Panc1 (cell line): ENCODE data around the gene FERMT3. TPM values are rescaled to one million over a fixed set of nuclear protein-coding genes. Genes with fewer than 3 reads are reported as not detected.

Source experiments
- ATAC-seq: fragments of 200-7000 bp; cut with Tn5 transposase; 2 replicates; pipeline ENCODE4 v1.9.1; 2020; ENCODE audit warnings: mild to moderate bottlenecking, moderate library complexity
- BruUV-seq: library from RNA; stranded (reverse); fragments of 400-500 nt; replicated peaks from 2 replicates; lab custom pipeline; 2021; lab: Mats Ljungman, UMichigan
- CTCF ChIA-PET: fragments of 300-600 bp; sonication (Branson Sonifier 250); formaldehyde crosslinking; loops from one replicate; lab custom pipeline; 2022; ENCODE audit warnings: antibody characterized with exemption; lab: Charles Lee
- POLR2A ChIA-PET: fragments of 300-600 bp; sonication (Branson Sonifier 250); formaldehyde crosslinking; loops from one replicate; lab custom pipeline; 2022; ENCODE audit warnings: antibody characterized with exemption; lab: Charles Lee
- DNase-seq: peaks from one replicate; pipeline ENCODE4 v3.0.0-alpha.2; 2010; ENCODE audit warnings: low read depth, low spot score
- H3K27ac ChIP-seq: 2 replicates; pipeline ENCODE4 v1.5.1; 2011; ENCODE audit warnings: mild to moderate bottlenecking, low read length, inconsistent platforms
- H3K27me3 ChIP-seq: fragments of 200-500 bp; sonication (Bioruptor generic); 2 replicates; pipeline ENCODE4 v1.6.0; 2014; ENCODE audit warnings: low read length, inconsistent platforms; ENCODE audit not compliant: control insufficient read depth, insufficient read depth
- H3K36me3 ChIP-seq: fragments of 200-500 bp; sonication (Bioruptor generic); 2 replicates; pipeline ENCODE4 v1.5.1; 2014; ENCODE audit warnings: inconsistent platforms, mild to moderate bottlenecking, low read length, moderate library complexity; ENCODE audit not compliant: control insufficient read depth, insufficient read depth
- H3K4me1 ChIP-seq: 2 replicates; pipeline ENCODE4 v1.5.1; 2011; ENCODE audit warnings: inconsistent platforms, mild to moderate bottlenecking, low read length, moderate library complexity; ENCODE audit not compliant: control insufficient read depth, insufficient read depth
- H3K4me3 ChIP-seq, 2 experiments: 2 replicates each; pipeline ENCODE4 v1.5.1; 2011 to 2012; ENCODE audit warnings: low read depth in 2 of 2, low read length in 2 of 2, mild to moderate bottlenecking in 2 of 2, inconsistent platforms in 1 of 2, moderate library complexity in 1 of 2
- H3K9me3 ChIP-seq: fragments of 200-500 bp; sonication (Bioruptor generic); 2 replicates; pipeline ENCODE4 v1.5.1; 2014; ENCODE audit warnings: low read depth, mild to moderate bottlenecking, inconsistent platforms, low read length, moderate library complexity; ENCODE audit not compliant: control insufficient read depth, insufficient read depth
- POLR2AphosphoS5 ChIP-seq: IDR thresholded peaks from 2 replicates; pipeline ENCODE4 v1.6.1; 2012; ENCODE audit warnings: mild to moderate bottlenecking, low read depth, low read length, moderate library complexity
- SIN3A ChIP-seq: IDR thresholded peaks from 2 replicates; pipeline ENCODE4 v1.6.1; 2012; ENCODE audit warnings: low read depth, mild to moderate bottlenecking, low read length, moderate library complexity, borderline replicate concordance; ENCODE audit not compliant: insufficient read depth
- TCF7L2 ChIP-seq: IDR thresholded peaks from 2 replicates; pipeline ENCODE4 v1.6.1; 2011; ENCODE audit warnings: mild to moderate bottlenecking, low read depth, low read length, inconsistent platforms
- in situ Hi-C: cut with HindIII; loops from 2 replicates; pipeline ENCODE4 v1.10.0; 2016; ENCODE audit warnings: low sequenced_read_pairs, low pct_unique_long_range_greater_than_20kb
- intact Hi-C: fragments of 100-400 bp; cut with micrococcal nuclease; formaldehyde crosslinking; loops from one replicate; pipeline ENCODE4 v1.10.0; 2022; ENCODE audit not compliant: unreplicated experiment
- total RNA-seq: library from RNA; stranded (reverse); gene quantifications from one replicate; pipeline ENCODE4 v1.2.1, GENCODE V29; 2021; ENCODE audit not compliant: unreplicated experiment
- TF ChIP-seq, protein P1 (sequence below): fragments of 450-650 bp; IDR thresholded peaks from 2 replicates; pipeline ENCODE4 v1.5.1; 2017; ENCODE audit warnings: mild to moderate bottlenecking
- TF ChIP-seq, protein P2 (sequence below), 2 experiments: IDR thresholded peaks; 2 replicates each; pipeline ENCODE4 v1.6.1; 2011 to 2012; ENCODE audit warnings: low read depth in 2 of 2, control low read depth in 1 of 2, low read length in 1 of 2, mild to moderate bottlenecking in 1 of 2, moderate library complexity in 1 of 2; ENCODE audit not compliant: insufficient read depth in 1 of 2

Gene FERMT3
- total RNA-seq, 1 experiment from 2014 or later: 2.9 TPM

DNA sequence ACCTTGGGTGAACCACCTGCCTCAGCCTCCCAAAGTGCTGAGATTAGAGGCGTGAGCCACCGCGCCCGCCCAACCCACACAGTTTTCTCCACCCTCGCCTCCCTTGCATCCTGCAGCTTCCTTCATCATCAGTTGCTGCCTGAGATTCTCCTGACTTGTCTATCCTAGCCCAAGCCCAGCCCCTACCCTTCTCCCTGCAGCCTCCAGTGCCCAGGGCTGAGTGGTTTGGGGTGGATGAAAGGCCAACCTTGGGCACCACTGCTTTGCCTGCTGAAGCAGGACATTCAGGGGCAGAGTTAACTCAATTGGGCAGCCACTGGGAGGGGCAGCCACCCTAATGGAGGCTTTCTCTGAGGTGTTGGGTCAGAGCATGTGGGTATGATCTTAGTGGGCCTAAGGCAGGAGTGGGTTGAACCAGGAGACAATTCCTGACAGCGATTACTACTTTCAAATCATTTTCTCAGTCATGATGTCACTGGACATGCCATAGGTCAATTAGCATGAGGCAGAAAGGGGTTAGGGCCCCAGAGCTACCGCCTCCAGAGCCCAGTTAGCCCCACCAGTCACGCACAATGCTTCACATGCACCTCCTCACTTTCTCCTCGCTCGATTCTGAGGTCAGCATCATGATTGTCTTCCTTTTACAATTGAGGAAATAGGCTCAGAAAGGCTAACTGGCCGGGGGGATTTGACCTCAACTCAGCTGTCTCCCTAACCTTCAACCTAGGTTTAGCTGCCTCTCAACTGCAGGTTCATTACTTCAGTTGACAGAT is 33.3 kb downstream of the FERMT3 start:
- no peaks in the 10 kb centered on the region for H3K27me3 ChIP-seq
- H3K4me1 ChIP-seq: peaks cover 32% of the 10 kb centered on the region
- BruUV-seq: no TSS peak
- in situ Hi-C loops: no loop called here
- peak overlapping the region; percentile 97 for H3K27ac ChIP-seq
- ChIA-PET CTCF (no interaction called here), POLR2A (no interaction called here)
- H3K4me3 ChIP-seq: peak overlapping the region; percentile 53 to 59
- H3K36me3 ChIP-seq: no peaks in the 10 kb centered on the region
- no peaks in the 10 kb centered on the region for H3K9me3 ChIP-seq
- DNase-seq (no peak), ATAC-seq (no peak)
- intact Hi-C loops: loop anchor here (10.0 kb wide), 1 partner anchor 65 kb away; the partner anchor contains the start of genes CATSPERZ and ESRRA
- TF ChIP-seq POLR2AphosphoS5: no peak
- no peak for TF ChIP-seq TCF7L2
- TF ChIP-seq, protein P1, sequence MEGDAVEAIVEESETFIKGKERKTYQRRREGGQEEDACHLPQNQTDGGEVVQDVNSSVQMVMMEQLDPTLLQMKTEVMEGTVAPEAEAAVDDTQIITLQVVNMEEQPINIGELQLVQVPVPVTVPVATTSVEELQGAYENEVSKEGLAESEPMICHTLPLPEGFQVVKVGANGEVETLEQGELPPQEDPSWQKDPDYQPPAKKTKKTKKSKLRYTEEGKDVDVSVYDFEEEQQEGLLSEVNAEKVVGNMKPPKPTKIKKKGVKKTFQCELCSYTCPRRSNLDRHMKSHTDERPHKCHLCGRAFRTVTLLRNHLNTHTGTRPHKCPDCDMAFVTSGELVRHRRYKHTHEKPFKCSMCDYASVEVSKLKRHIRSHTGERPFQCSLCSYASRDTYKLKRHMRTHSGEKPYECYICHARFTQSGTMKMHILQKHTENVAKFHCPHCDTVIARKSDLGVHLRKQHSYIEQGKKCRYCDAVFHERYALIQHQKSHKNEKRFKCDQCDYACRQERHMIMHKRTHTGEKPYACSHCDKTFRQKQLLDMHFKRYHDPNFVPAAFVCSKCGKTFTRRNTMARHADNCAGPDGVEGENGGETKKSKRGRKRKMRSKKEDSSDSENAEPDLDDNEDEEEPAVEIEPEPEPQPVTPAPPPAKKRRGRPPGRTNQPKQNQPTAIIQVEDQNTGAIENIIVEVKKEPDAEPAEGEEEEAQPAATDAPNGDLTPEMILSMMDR: no peak
- TF ChIP-seq SIN3A: no peak
- TF ChIP-seq, protein P2, sequence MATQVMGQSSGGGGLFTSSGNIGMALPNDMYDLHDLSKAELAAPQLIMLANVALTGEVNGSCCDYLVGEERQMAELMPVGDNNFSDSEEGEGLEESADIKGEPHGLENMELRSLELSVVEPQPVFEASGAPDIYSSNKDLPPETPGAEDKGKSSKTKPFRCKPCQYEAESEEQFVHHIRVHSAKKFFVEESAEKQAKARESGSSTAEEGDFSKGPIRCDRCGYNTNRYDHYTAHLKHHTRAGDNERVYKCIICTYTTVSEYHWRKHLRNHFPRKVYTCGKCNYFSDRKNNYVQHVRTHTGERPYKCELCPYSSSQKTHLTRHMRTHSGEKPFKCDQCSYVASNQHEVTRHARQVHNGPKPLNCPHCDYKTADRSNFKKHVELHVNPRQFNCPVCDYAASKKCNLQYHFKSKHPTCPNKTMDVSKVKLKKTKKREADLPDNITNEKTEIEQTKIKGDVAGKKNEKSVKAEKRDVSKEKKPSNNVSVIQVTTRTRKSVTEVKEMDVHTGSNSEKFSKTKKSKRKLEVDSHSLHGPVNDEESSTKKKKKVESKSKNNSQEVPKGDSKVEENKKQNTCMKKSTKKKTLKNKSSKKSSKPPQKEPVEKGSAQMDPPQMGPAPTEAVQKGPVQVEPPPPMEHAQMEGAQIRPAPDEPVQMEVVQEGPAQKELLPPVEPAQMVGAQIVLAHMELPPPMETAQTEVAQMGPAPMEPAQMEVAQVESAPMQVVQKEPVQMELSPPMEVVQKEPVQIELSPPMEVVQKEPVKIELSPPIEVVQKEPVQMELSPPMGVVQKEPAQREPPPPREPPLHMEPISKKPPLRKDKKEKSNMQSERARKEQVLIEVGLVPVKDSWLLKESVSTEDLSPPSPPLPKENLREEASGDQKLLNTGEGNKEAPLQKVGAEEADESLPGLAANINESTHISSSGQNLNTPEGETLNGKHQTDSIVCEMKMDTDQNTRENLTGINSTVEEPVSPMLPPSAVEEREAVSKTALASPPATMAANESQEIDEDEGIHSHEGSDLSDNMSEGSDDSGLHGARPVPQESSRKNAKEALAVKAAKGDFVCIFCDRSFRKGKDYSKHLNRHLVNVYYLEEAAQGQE (IDR thresholded peaks at IDR 0.05; ENCODE audit: insufficient read depth in 1 of 2, low read depth in 2 of 2, low read length in 1 of 2): no peak

DNA sequence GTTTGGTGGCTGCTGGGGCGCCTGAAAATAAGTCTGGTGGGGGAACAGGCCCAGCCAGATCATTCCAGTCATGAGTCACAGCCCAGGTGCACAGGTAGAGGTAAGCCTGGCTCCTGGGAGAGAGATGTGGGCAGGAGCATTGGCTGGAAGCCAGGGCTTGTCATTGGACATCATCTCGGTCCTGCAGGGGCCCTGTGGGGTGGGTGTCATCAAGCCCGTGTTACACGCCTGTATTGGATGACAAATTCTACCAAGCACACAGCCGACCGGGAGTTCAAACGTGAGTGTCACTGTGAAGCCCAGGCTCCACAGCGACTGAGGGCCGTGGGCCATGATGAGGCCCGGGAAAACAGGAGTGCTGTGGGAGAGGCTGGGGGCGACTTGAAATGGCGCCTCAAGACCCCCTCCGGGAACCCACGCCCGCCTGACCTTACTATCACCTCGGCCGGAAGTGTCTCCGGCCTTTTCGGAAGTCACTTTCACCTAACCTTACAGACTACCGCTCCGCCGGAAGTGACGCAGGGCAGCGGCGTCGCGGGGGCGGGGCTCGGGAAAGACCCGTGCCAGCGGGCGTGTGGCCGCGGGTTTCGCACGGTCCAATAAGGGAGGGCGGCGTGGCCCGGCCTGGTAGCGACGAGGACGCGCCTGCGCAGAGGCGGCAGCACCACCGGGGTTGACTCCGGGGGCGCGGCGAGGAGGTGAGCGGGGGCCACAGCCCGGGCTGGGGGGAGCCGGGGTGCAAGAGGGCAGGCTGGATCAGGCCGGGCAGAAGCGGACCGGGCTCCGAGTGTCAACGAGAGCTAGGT is 34.1 kb downstream of the FERMT3 start, which contains the start of gene FKBP2:
Gene FKBP2 (plus strand): TSS at position 661 of the 806 bp plus-strand sequence. CDS start 1,293 bp downstream, outside the sequence.
- intact Hi-C loops: loop anchor here (10.0 kb wide), 1 partner anchor 64 kb away; the partner anchor contains the start of genes CATSPERZ and ESRRA
- peak; percentile 69 for ATAC-seq
- peak within 1 kb of the TSS; percentile 59 to 60 for H3K4me3 ChIP-seq
- ChIA-PET POLR2A (interaction anchor here (1.0 kb wide), 1 partner anchor 13 kb away, joined by 9 read pairs; no protein-coding TSS in a partner anchor), CTCF (interaction anchor here (0.5 to 0.7 kb wide), 3 partner anchors 75 to 682 kb away, joined by 3 to 4 read pairs (median 3); partner anchors contain the start of gene TRMT112)
- peak within 1 kb of the TSS; percentile 97 for H3K27ac ChIP-seq
- TSS peak; percentile 91 for BruUV-seq
- peaks cover 3% of the 10 kb centered on the region; the same call in 1 of the 2 replicates for H3K36me3 ChIP-seq
- TF ChIP-seq TCF7L2: peak; percentile 48; the same call in 1 of the 2 replicates
- TF ChIP-seq SIN3A: peak; percentile 83; the same call in 1 of the 2 replicates
- TF ChIP-seq, protein P1: no peak
- TF ChIP-seq, protein P2 (IDR thresholded peaks at IDR 0.05; ENCODE audit: insufficient read depth in 1 of 2, low read depth in 2 of 2, low read length in 1 of 2): no peak
- TF ChIP-seq POLR2AphosphoS5: peak; percentile 84
- peaks cover 30% of the 10 kb centered on the region for H3K4me1 ChIP-seq
- H3K27me3 ChIP-seq: no peaks in the 10 kb centered on the region
- in situ Hi-C loops: no loop called here
- peak; percentile 78 for DNase-seq
- H3K9me3 ChIP-seq: no peaks in the 10 kb centered on the region
